Fibroblast of lung (primary cell): Measurements from ENCODE around the gene TOP1. TPM values are rescaled to one million over a fixed set of nuclear protein-coding genes. Genes with fewer than 3 reads are reported as not detected.

Source experiments
- DNase-seq, 2 donors: peaks; one replicate each; pipeline versions ENCODE4 v3.0.0 to v3.0.0-alpha.2; 2010; ENCODE audit warnings: low read depth in 2 of 2
- H2AFZ ChIP-seq: 2 replicates; pipeline ENCODE4 v1.5.1; 2012; ENCODE audit warnings: low read length, control low read depth, inconsistent platforms
- H3K27ac ChIP-seq: 2 replicates; pipeline ENCODE4 v1.5.1; 2011; ENCODE audit warnings: low read length, control low read depth; ENCODE audit not compliant: insufficient read depth
- H3K27me3 ChIP-seq: 2 replicates; pipeline ENCODE4 v1.5.1; 2011; ENCODE audit warnings: mild to moderate bottlenecking, low read length; ENCODE audit not compliant: control insufficient read depth, insufficient read depth
- H3K36me3 ChIP-seq: 2 replicates; pipeline ENCODE4 v1.5.1; 2011; ENCODE audit warnings: low read length; ENCODE audit not compliant: control insufficient read depth, insufficient read depth
- H3K4me1 ChIP-seq: 2 replicates; pipeline ENCODE4 v1.5.1; 2011; ENCODE audit warnings: low read length; ENCODE audit not compliant: control insufficient read depth, insufficient read depth; ENCODE audit errors: extremely low read depth
- H3K4me2 ChIP-seq: 2 replicates; pipeline ENCODE4 v1.5.1; 2011; ENCODE audit warnings: low read length, control low read depth; ENCODE audit not compliant: insufficient read depth; ENCODE audit errors: extremely low read depth
- H3K4me3 ChIP-seq, 4 experiments: fragments of 200-600 bp in 1 of 4; sonication (generic) in 1 of 4; replicated peaks in 1 of 4; 2 replicates each; pipeline ENCODE4 v1.5.1; 2011 to 2016; ENCODE audit warnings: low read length in 4 of 4, low read depth in 3 of 4, mild to moderate bottlenecking in 3 of 4, control low read depth in 2 of 4, inconsistent platforms in 1 of 4, mixed read lengths in 1 of 4; ENCODE audit not compliant: insufficient read depth in 1 of 4; ENCODE audit errors: control extremely low read depth in 1 of 4
- H3K79me2 ChIP-seq: 2 replicates; pipeline ENCODE4 v1.5.1; 2012; ENCODE audit warnings: mild to moderate bottlenecking, low read length, inconsistent platforms; ENCODE audit not compliant: control insufficient read depth, insufficient read depth
- H3K9ac ChIP-seq: 2 replicates; pipeline ENCODE4 v1.5.1; 2011; ENCODE audit warnings: mild to moderate bottlenecking, low read length, control low read depth; ENCODE audit not compliant: insufficient read depth
- H3K9me3 ChIP-seq: 2 replicates; pipeline ENCODE4 v1.5.1; 2012; ENCODE audit warnings: low read depth, low read length; ENCODE audit not compliant: control insufficient read depth, insufficient read depth
- H4K20me1 ChIP-seq: 2 replicates; pipeline ENCODE4 v1.5.1; 2011; ENCODE audit warnings: low read length; ENCODE audit not compliant: control insufficient read depth, insufficient read depth; ENCODE audit errors: extremely low read depth
- EZH2 ChIP-seq: IDR thresholded peaks from 2 replicates; pipeline ENCODE4 v1.5.1; 2012; ENCODE audit warnings: low read length, control low read depth, mild to moderate bottlenecking; ENCODE audit errors: missing control alignments
- polyA plus RNA-seq, 2 donors: library from polyadenylated mRNA; depleted of rRNA in 1 of 2; stranded (reverse) in 1 of 2; unstranded in 1 of 2; fragments of >200 nt; gene quantifications; 2 replicates each; pipeline ENCODE4 v1.2.1, GENCODE V29; 2011 to 2012; ENCODE audit warnings: missing spikeins in 1 of 2
- total RNA-seq: library from RNA; depleted of rRNA; stranded (reverse); fragments of >200 nt; gene quantifications from 2 replicates; pipeline ENCODE4 v1.2.1, GENCODE V29; 2014
- TF ChIP-seq, protein P1 (sequence below), 2 donors: IDR thresholded peaks in 1 of 2; conservative IDR thresholded peaks in 1 of 2; 1 replicate in 1 of 2; 2 replicates in 1 of 2; pipeline ENCODE4 v1.5.1; 2011 to 2012; ENCODE audit warnings: low read length in 2 of 2, control low read depth in 1 of 2, inconsistent platforms in 1 of 2, low read depth in 1 of 2, mild to moderate bottlenecking in 1 of 2

TOP1 gene
- total and polyA plus RNA-seq, 2 donors (not counting 1 experiment from before 2014, with no cell fraction given), result 18.4 to 35.3 TPM

DNA sequence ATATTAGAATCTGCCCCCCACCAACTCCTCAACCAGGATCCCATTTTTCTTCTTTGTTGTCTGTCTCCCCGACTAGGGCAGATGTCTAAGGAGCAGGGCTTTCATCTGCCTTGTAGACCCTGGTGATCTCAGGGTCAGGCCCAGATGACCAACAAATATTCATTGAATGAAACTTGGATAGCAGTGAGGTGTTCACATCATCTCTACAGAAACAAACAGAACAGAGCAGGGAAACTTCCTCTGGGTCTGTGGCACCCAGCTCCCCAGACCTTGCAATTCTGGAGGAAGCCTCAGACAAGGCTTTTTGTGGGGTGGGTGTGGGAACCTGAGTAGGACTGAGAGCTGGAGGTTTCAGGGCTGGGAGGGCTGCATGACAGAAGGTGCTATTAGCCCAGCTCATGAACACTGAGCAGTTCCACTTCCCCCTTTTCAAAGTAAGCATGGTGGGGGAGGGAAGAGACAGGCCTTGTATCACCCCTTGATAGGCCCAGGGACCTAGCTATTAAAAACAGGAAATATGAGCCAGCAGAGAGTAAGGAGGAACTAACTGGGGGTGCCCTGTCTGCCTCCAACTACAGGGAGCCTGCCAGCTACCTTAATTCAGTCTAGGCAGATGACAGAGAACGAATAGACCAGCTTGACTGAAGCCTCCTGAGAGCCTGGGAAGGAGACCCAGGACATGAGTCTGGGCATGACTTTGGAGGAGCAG, 37.3 kb upstream of the TOP1 start:
- Histone ChIP-seq H2AFZ (no peak overlapping the region), H3K4me3 (no peak overlapping the region), H3K4me1 (peaks cover 7% of the 10 kb centered on the region), H3K36me3 (no peaks in the 10 kb centered on the region), H3K4me2 (no peak overlapping the region), H3K9ac (no peak overlapping the region), H3K27me3 (no peaks in the 10 kb centered on the region), H3K9me3 (no peaks in the 10 kb centered on the region), H4K20me1 (no peaks in the 10 kb centered on the region), H3K27ac (no peak overlapping the region), H3K79me2 (peaks cover 3% of the 10 kb centered on the region)
- TF ChIP-seq, protein P1, sequence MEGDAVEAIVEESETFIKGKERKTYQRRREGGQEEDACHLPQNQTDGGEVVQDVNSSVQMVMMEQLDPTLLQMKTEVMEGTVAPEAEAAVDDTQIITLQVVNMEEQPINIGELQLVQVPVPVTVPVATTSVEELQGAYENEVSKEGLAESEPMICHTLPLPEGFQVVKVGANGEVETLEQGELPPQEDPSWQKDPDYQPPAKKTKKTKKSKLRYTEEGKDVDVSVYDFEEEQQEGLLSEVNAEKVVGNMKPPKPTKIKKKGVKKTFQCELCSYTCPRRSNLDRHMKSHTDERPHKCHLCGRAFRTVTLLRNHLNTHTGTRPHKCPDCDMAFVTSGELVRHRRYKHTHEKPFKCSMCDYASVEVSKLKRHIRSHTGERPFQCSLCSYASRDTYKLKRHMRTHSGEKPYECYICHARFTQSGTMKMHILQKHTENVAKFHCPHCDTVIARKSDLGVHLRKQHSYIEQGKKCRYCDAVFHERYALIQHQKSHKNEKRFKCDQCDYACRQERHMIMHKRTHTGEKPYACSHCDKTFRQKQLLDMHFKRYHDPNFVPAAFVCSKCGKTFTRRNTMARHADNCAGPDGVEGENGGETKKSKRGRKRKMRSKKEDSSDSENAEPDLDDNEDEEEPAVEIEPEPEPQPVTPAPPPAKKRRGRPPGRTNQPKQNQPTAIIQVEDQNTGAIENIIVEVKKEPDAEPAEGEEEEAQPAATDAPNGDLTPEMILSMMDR (conservative IDR thresholded peaks at IDR 0.05 in 1 of 2, IDR thresholded peaks at IDR 0.05 in 1 of 2; ENCODE audit: low read depth in 1 of 2, low read length in 2 of 2), result no peak
- TF ChIP-seq EZH2, result no peak
- no peak for DNase-seq

DNA sequence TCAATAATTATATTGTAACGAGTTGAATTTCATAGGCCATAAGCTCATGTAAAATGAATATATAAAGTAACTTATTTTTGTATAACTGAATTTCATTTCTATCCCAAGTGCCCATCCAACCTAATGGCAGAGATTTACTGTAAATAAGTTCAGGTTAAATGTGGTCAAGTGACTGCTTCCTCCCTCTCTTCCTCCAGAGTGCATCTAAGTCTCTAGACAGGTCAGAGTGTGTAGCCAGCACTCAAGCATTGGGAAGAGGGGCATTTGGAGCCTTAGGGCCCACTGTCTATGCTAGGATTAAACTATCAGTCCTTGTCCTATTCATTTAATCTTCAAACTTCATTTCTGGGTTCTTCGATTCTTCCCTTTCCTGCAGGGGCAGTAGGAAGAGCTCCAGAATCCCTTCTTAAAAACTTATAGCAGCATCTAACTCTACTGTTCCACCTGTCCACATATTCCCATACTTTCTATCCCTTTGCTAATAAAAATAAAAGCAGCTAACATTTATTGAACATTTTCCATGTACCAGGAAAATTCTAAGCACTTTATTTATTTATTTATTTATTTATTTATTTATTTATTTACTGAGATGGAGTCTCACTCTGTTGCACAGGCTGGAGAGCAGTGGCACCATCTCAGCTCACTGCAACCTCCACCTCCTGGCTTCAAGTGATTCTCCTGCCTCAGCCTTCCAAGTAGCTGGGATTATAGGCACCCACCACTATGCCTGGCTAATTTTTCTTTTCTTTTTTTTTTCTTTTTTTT, 36.1 kb upstream of the TOP1 start:
- no peak for DNase-seq
- no peaks in the 10 kb centered on the region for H3K9me3 ChIP-seq
- no peaks in the 10 kb centered on the region for H3K27me3 ChIP-seq
- TF ChIP-seq, protein P1 (conservative IDR thresholded peaks at IDR 0.05 in 1 of 2, IDR thresholded peaks at IDR 0.05 in 1 of 2; ENCODE audit: low read depth in 1 of 2, low read length in 2 of 2), result no peak
- TF ChIP-seq EZH2, result no peak
- H3K27ac ChIP-seq, result no peak overlapping the region
- H3K4me2 ChIP-seq, result no peak overlapping the region
- H3K79me2 ChIP-seq, result peaks cover 13% of the 10 kb centered on the region
- H3K36me3 ChIP-seq, result no peaks in the 10 kb centered on the region
- no peak overlapping the region for H3K4me3 ChIP-seq
- no peak overlapping the region for H3K9ac ChIP-seq
- peaks cover 7% of the 10 kb centered on the region for H3K4me1 ChIP-seq
- H2AFZ ChIP-seq, result no peak overlapping the region
- no peaks in the 10 kb centered on the region for H4K20me1 ChIP-seq

- no peak overlapping the region for H3K27ac ChIP-seq
Measured at GRCh38 chr20:40993794-40994540, 34.7 kb upstream of the TOP1 start.

More at GRCh38 chr20:40993794-40994540, 34.7 kb upstream of the TOP1 start:
- no peak overlapping the region for H3K4me2 ChIP-seq
- TF ChIP-seq, protein P1 (conservative IDR thresholded peaks at IDR 0.05 in 1 of 2, IDR thresholded peaks at IDR 0.05 in 1 of 2; ENCODE audit: low read depth in 1 of 2, low read length in 2 of 2), result no peak
- no peak for TF ChIP-seq EZH2
- no peaks in the 10 kb centered on the region for H3K27me3 ChIP-seq
- H4K20me1 ChIP-seq, result no peaks in the 10 kb centered on the region
- H3K4me3 ChIP-seq, result no peak overlapping the region
- no peak overlapping the region for H2AFZ ChIP-seq
- no peak for DNase-seq
- peaks cover 7% of the 10 kb centered on the region for H3K4me1 ChIP-seq
- no peaks in the 10 kb centered on the region for H3K9me3 ChIP-seq
- no peaks in the 10 kb centered on the region for H3K36me3 ChIP-seq
- no peak overlapping the region for H3K9ac ChIP-seq
- H3K79me2 ChIP-seq, result peaks cover 24% of the 10 kb centered on the region
